Liver (tissue), 9 donors: ENCODE measurements around the gene DLK2. TPM values are rescaled to one million over a fixed set of nuclear protein-coding genes. Genes with fewer than 3 reads are reported as not detected.

Experiments
- DNase-seq: peaks from one replicate; pipeline ENCODE4 v3.0.0-alpha.2; 2017; ENCODE audit warnings: low spot score
- H3K27ac ChIP-seq, 2 donors: one replicate each; pipeline ENCODE4 v1.7.0; 2013; ENCODE audit warnings: inconsistent platforms in 2 of 2, low read length in 2 of 2, control low read depth in 1 of 2, low read depth in 1 of 2, mild to moderate bottlenecking in 1 of 2
- H3K27me3 ChIP-seq, 4 donors: one replicate each; pipeline versions ENCODE4 v1.6.1 to v1.7.0; 2013; ENCODE audit warnings: low read length in 3 of 4, inconsistent platforms in 1 of 4, mild to moderate bottlenecking in 1 of 4, moderate library complexity in 1 of 4; ENCODE audit not compliant: control insufficient read depth in 4 of 4, insufficient read depth in 4 of 4
- H3K36me3 ChIP-seq, 4 donors: one replicate each; pipeline versions ENCODE4 v1.6.1 to v1.7.0; 2013; ENCODE audit warnings: low read length in 3 of 4, mild to moderate bottlenecking in 3 of 4, low read depth in 1 of 4, moderate library complexity in 1 of 4; ENCODE audit not compliant: control insufficient read depth in 4 of 4, insufficient read depth in 3 of 4
- H3K4me1 ChIP-seq, 4 donors: one replicate each; pipeline versions ENCODE4 v1.6.1 to v1.7.0; 2013; ENCODE audit warnings: low read length in 3 of 4, mild to moderate bottlenecking in 3 of 4, moderate library complexity in 1 of 4; ENCODE audit not compliant: control insufficient read depth in 4 of 4, insufficient read depth in 4 of 4
- H3K4me3 ChIP-seq, 3 donors: one replicate each; pipeline versions ENCODE4 v1.6.1 to v1.7.0; 2013; ENCODE audit warnings: low read length in 3 of 3, control low read depth in 1 of 3, low read depth in 1 of 3, mild to moderate bottlenecking in 1 of 3
- H3K9ac ChIP-seq, 2 donors: one replicate each; pipeline ENCODE4 v1.7.0; 2013; ENCODE audit warnings: low read length in 2 of 2, mild to moderate bottlenecking in 2 of 2, moderate library complexity in 2 of 2, control low read depth in 1 of 2, low read depth in 1 of 2
- H3K9me3 ChIP-seq, 4 donors: one replicate each; pipeline versions ENCODE4 v1.6.1 to v1.7.0; 2013; ENCODE audit warnings: low read length in 3 of 4; ENCODE audit not compliant: control insufficient read depth in 4 of 4
- CTCF ChIP-seq: fragments of 150-350 bp; IDR thresholded peaks from 2 replicates; pipeline ENCODE4 v1.5.1; 2017; ENCODE audit warnings: improper control_type of control experiment, low read depth, low read length; ENCODE audit not compliant: missing input control
- EGR1 ChIP-seq, 2 donors: IDR thresholded peaks; 2 replicates each; pipeline ENCODE4 v1.6.1; 2016 to 2018; ENCODE audit warnings: antibody characterized with exemption in 2 of 2, low read depth in 2 of 2
- FOXA1 ChIP-seq: IDR thresholded peaks from 2 replicates; pipeline ENCODE4 v1.6.1; 2016; ENCODE audit warnings: antibody characterized with exemption
- FOXA2 ChIP-seq: IDR thresholded peaks from 2 replicates; pipeline ENCODE4 v1.6.1; 2016; ENCODE audit warnings: antibody characterized with exemption
- GABPA ChIP-seq, 2 donors: IDR thresholded peaks in 1 of 2; conservative IDR thresholded peaks in 1 of 2; 2 replicates each; pipeline ENCODE4 v1.6.1; 2016; ENCODE audit warnings: antibody characterized with exemption in 2 of 2, mild to moderate bottlenecking in 1 of 2, moderate library complexity in 1 of 2
- HNF4A ChIP-seq, 2 donors: conservative IDR thresholded peaks; 2 replicates each; pipeline ENCODE4 v1.6.1; 2016; ENCODE audit warnings: antibody characterized with exemption in 2 of 2, mild to moderate bottlenecking in 2 of 2
- HNF4G ChIP-seq: IDR thresholded peaks from 2 replicates; pipeline ENCODE4 v1.6.1; 2016; ENCODE audit warnings: antibody characterized with exemption
- JUND ChIP-seq, 2 donors: IDR thresholded peaks; 2 replicates each; pipeline ENCODE4 v1.6.1; 2016; ENCODE audit warnings: antibody characterized with exemption in 2 of 2
- MAX ChIP-seq: IDR thresholded peaks from 2 replicates; pipeline ENCODE4 v1.6.1; 2016; ENCODE audit warnings: antibody characterized with exemption
- NR2F2 ChIP-seq: IDR thresholded peaks from 2 replicates; pipeline ENCODE4 v1.6.1; 2016; ENCODE audit warnings: antibody characterized with exemption
- RAD21 ChIP-seq, 2 donors: IDR thresholded peaks; 2 replicates each; pipeline ENCODE4 v1.6.1; 2016; ENCODE audit warnings: antibody characterized with exemption in 2 of 2, mild to moderate bottlenecking in 2 of 2
- RXRA ChIP-seq, 2 donors: IDR thresholded peaks; 2 replicates each; pipeline ENCODE4 v1.6.1; 2017 to 2018; ENCODE audit warnings: antibody characterized with exemption in 2 of 2, mild to moderate bottlenecking in 1 of 2
- SP1 ChIP-seq: IDR thresholded peaks from 2 replicates; pipeline ENCODE4 v1.6.1; 2018; ENCODE audit warnings: antibody characterized with exemption, mild to moderate bottlenecking
- TAF1 ChIP-seq: conservative IDR thresholded peaks from 2 replicates; pipeline ENCODE4 v1.6.1; 2016; ENCODE audit warnings: antibody characterized with exemption, mild to moderate bottlenecking
- YY1 ChIP-seq: IDR thresholded peaks from 2 replicates; pipeline ENCODE4 v1.6.1; 2016; ENCODE audit warnings: antibody characterized with exemption, mild to moderate bottlenecking
- WGBS: extraction: QIAGEN DNeasy Blood & Tissue Kit; methylation state at CpG from one replicate; pipeline ENCODE4 v1.1.7; 2013; 5-methylcytosine and 5-hydroxymethylcytosine counted together
- polyA plus RNA-seq, 2 donors: library from polyadenylated mRNA; stranded (reverse) in 1 of 2; unstranded in 1 of 2; fragments of 200-250 nt in 1 of 2; fragments of >200 nt in 1 of 2; fragmentation: Nextera tagmentation in 1 of 2; extraction: Ambion mirVana in 1 of 2; gene quantifications; one replicate each; pipeline versions ENCODE4 v1.2.1 to v1.2.3, GENCODE V29; 2013 to 2015
- total RNA-seq, 2 donors: library from RNA; depleted of rRNA; stranded (reverse); fragments of >200 nt; gene quantifications; one replicate each; pipeline ENCODE4 v1.2.3, GENCODE V29; 2014
- TF ChIP-seq, protein P1 (sequence below): IDR thresholded peaks from 2 replicates; pipeline ENCODE4 v1.6.1; 2016; ENCODE audit warnings: antibody characterized with exemption, mild to moderate bottlenecking
- TF ChIP-seq, protein P2 (sequence below): IDR thresholded peaks from 2 replicates; pipeline ENCODE4 v1.6.1; 2016; ENCODE audit warnings: antibody characterized with exemption
- TF ChIP-seq, protein P3 (sequence below): IDR thresholded peaks from 2 replicates; pipeline ENCODE4 v1.6.1; 2016; ENCODE audit warnings: antibody characterized with exemption
- donor health status: healthy.
- donor health status: healthy.
- donor health status: healthy.
- donor health status: healthy.
- donor health status: healthy.

DLK2 gene
- total and polyA plus RNA-seq, 4 donors = 0.08 to 1.0 (median 0.08) TPM; not detected in 1

DNA sequence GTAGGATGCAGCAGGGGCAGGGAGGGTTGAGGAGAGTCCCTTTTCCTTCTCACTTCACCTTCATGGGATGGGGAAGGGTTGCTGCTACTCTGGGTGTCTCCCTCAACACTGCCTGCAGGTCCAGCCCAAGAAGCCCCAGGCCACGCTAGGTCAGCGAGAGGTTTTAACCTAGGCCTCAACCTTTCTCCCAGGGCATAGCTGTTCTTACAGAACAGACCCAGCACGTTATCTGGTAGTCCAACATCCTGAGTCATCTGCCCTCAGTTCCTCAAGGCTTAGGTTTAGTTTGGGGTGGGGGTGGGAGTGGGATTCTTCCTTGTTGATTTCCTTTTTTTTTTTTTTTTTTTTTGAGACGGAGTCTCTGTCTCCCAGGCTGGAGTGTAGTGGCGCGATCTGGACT lies 39.0 kb upstream of the DLK2 start:
- H3K4me1 ChIP-seq = peaks cover 15 to 47% (median 36%) of the 10 kb centered on the region in 4 donors

DNA sequence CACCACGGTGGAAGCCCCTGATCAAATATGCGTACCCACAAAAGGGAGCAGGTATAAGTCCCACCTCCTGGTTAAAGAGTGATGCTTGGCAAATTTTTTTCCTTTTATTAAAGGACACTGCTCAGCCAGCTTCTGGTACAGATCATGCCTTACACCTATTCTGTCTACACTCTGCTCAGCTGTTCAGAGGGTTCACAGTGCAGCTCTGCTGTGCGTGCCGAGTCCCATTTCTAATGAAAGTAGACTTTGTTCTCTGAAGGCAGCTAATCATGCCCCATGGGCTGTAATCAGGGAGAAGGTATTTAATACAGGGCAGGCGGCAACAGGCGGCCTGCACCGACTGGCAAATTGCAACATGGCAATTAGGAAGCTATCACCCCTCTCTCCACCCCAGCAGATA lies 38.5 kb upstream of the DLK2 start:
- peaks cover 0 to 3% (median 0%) of the 10 kb centered on the region in 4 donors for H3K36me3 ChIP-seq
- no peaks in the 10 kb centered on the region for H3K27me3 ChIP-seq
- TF ChIP-seq, protein P1, sequence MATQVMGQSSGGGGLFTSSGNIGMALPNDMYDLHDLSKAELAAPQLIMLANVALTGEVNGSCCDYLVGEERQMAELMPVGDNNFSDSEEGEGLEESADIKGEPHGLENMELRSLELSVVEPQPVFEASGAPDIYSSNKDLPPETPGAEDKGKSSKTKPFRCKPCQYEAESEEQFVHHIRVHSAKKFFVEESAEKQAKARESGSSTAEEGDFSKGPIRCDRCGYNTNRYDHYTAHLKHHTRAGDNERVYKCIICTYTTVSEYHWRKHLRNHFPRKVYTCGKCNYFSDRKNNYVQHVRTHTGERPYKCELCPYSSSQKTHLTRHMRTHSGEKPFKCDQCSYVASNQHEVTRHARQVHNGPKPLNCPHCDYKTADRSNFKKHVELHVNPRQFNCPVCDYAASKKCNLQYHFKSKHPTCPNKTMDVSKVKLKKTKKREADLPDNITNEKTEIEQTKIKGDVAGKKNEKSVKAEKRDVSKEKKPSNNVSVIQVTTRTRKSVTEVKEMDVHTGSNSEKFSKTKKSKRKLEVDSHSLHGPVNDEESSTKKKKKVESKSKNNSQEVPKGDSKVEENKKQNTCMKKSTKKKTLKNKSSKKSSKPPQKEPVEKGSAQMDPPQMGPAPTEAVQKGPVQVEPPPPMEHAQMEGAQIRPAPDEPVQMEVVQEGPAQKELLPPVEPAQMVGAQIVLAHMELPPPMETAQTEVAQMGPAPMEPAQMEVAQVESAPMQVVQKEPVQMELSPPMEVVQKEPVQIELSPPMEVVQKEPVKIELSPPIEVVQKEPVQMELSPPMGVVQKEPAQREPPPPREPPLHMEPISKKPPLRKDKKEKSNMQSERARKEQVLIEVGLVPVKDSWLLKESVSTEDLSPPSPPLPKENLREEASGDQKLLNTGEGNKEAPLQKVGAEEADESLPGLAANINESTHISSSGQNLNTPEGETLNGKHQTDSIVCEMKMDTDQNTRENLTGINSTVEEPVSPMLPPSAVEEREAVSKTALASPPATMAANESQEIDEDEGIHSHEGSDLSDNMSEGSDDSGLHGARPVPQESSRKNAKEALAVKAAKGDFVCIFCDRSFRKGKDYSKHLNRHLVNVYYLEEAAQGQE = no peak
- TF ChIP-seq YY1 = peak; percentile 54
- TF ChIP-seq FOXA2 = no peak
- no peak for TF ChIP-seq NR2F2
- TF ChIP-seq MAX = peak; percentile 38
- no peak for TF ChIP-seq JUND (IDR thresholded peaks at IDR 0.05)
- peak; percentile 93 to 95 for TF ChIP-seq HNF4A (conservative IDR thresholded peaks at IDR 0.05)
- peak; percentile 64 for TF ChIP-seq HNF4G
- TF ChIP-seq RAD21 (IDR thresholded peaks at IDR 0.05) = no peak
- TF ChIP-seq EGR1 (IDR thresholded peaks at IDR 0.05; ENCODE audit: low read depth in 2 of 2) = no peak
- no peak for TF ChIP-seq FOXA1
- TF ChIP-seq CTCF = no peak
- no peak for TF ChIP-seq GABPA (IDR thresholded peaks at IDR 0.05 in 1 of 2, conservative IDR thresholded peaks at IDR 0.05 in 1 of 2)
- no peak for TF ChIP-seq TAF1
- TF ChIP-seq, protein P2, sequence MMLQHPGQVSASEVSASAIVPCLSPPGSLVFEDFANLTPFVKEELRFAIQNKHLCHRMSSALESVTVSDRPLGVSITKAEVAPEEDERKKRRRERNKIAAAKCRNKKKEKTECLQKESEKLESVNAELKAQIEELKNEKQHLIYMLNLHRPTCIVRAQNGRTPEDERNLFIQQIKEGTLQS = no peak
- TF ChIP-seq, protein P3, sequence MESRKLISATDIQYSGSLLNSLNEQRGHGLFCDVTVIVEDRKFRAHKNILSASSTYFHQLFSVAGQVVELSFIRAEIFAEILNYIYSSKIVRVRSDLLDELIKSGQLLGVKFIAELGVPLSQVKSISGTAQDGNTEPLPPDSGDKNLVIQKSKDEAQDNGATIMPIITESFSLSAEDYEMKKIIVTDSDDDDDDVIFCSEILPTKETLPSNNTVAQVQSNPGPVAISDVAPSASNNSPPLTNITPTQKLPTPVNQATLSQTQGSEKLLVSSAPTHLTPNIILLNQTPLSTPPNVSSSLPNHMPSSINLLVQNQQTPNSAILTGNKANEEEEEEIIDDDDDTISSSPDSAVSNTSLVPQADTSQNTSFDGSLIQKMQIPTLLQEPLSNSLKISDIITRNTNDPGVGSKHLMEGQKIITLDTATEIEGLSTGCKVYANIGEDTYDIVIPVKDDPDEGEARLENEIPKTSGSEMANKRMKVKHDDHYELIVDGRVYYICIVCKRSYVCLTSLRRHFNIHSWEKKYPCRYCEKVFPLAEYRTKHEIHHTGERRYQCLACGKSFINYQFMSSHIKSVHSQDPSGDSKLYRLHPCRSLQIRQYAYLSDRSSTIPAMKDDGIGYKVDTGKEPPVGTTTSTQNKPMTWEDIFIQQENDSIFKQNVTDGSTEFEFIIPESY = no peak
- TF ChIP-seq RXRA (IDR thresholded peaks at IDR 0.05) = peak; percentile 34 to 69
- TF ChIP-seq SP1 = peak; percentile 85
- no peak overlapping the region for H3K4me3 ChIP-seq
- H3K27ac ChIP-seq = peak overlapping the region in 1 of 2 donors; percentile 62
- peaks cover 10 to 42% (median 32%) of the 10 kb centered on the region in 4 donors for H3K4me1 ChIP-seq
- no peaks in the 10 kb centered on the region for H3K9me3 ChIP-seq
- 56% methylated on average over 7 of the region's 7 CpGs for WGBS
- no peak overlapping the region for H3K9ac ChIP-seq
- DNase-seq = no peak

More for the DNA sequence above, 39.0 kb upstream of the DLK2 start:
- 93% methylated on average over 6 of the region's 6 CpGs for WGBS
- TF ChIP-seq HNF4G = no peak
- TF ChIP-seq RXRA (IDR thresholded peaks at IDR 0.05) = no peak
- TF ChIP-seq, protein P3 = no peak
- Histone ChIP-seq H3K9ac (no peak overlapping the region), H3K4me3 (no peak overlapping the region), H3K27ac (peak overlapping the region in 1 of 2 donors; percentile 62), H3K27me3 (no peaks in the 10 kb centered on the region), H3K36me3 (peaks cover 0 to 5% (median 0%) of the 10 kb centered on the region in 4 donors), H3K9me3 (no peaks in the 10 kb centered on the region)
- no peak for DNase-seq
